SK-N-SH treated with all-trans-retinoic acid at 6 μM for 48 hours (cell line): Measurements from ENCODE around the gene DMRTB1.

Source experiments
- ATAC-seq: fragments of 200-7000 bp; cut with Tn5 transposase; 3 replicates; pipeline ENCODE4 v1.9.1; 2020; ENCODE audit warnings: mild to moderate bottlenecking, moderate library complexity
- ARNTL ChIP-seq: fragments of 450-650 bp; formaldehyde crosslinking; IDR thresholded peaks from 2 replicates; pipeline ENCODE4 v1.5.0; 2020; ENCODE audit warnings: low read depth, mild to moderate bottlenecking, moderate library complexity, borderline replicate concordance
- BACH2 ChIP-seq: fragments of 250-450 bp; sonication (Bioruptor Pico); IDR thresholded peaks from 2 replicates; pipeline ENCODE4 v1.9.0; 2021; ENCODE audit warnings: mild to moderate bottlenecking, borderline replicate concordance
- CSDC2 ChIP-seq: fragments of 250-450 bp; sonication (Bioruptor Pico); IDR thresholded peaks from 2 replicates; pipeline ENCODE4 v1.5.0; 2020; ENCODE audit warnings: mild to moderate bottlenecking, moderate library complexity
- GLIS3 ChIP-seq: fragments of 250-450 bp; sonication (Bioruptor Pico); IDR thresholded peaks from 2 replicates; pipeline ENCODE4 v1.5.0; 2020; ENCODE audit warnings: mild to moderate bottlenecking, moderate library complexity
- OSR1 ChIP-seq: fragments of 250-450 bp; sonication (Bioruptor Pico); IDR thresholded peaks from 2 replicates; pipeline ENCODE4 v1.8.0; 2022; ENCODE audit warnings: moderate library complexity, mild to moderate bottlenecking, inconsistent platforms
- POU6F1 ChIP-seq: fragments of 250-450 bp; sonication (Bioruptor Pico); IDR thresholded peaks from 2 replicates; pipeline ENCODE4 v1.8.0; 2021; ENCODE audit warnings: low read depth, mild to moderate bottlenecking, moderate library complexity, borderline replicate concordance
- PPARA ChIP-seq: fragments of 250-450 bp; sonication (Bioruptor Pico); IDR thresholded peaks from 2 replicates; pipeline ENCODE4 v1.5.0; 2020; ENCODE audit warnings: mild to moderate bottlenecking, borderline replicate concordance
- SNAI2 ChIP-seq: fragments of 250-450 bp; sonication (Bioruptor Pico); IDR thresholded peaks from 2 replicates; pipeline ENCODE4 v1.5.0; 2020; ENCODE audit warnings: mild to moderate bottlenecking, moderate library complexity
- TCF4 ChIP-seq: fragments of 250-450 bp; sonication (Bioruptor Pico); IDR thresholded peaks from 2 replicates; pipeline ENCODE4 v1.8.0; 2021; ENCODE audit warnings: mild to moderate bottlenecking, moderate library complexity, borderline replicate concordance
- TOX ChIP-seq: fragments of 250-450 bp; sonication (Bioruptor Pico); IDR thresholded peaks from 2 replicates; pipeline ENCODE4 v1.8.0; 2021; ENCODE audit warnings: mild to moderate bottlenecking, moderate library complexity, borderline replicate concordance
- ZC3H10 ChIP-seq: fragments of 250-450 bp; sonication (Bioruptor Pico); IDR thresholded peaks from 2 replicates; pipeline ENCODE4 v1.5.1; 2021; ENCODE audit warnings: mild to moderate bottlenecking, moderate library complexity
- ZFP3 ChIP-seq: fragments of 250-450 bp; sonication (Bioruptor Pico); IDR thresholded peaks from 2 replicates; pipeline ENCODE4 v1.5.0; 2020; ENCODE audit warnings: mild to moderate bottlenecking, moderate library complexity
- ZFP30 ChIP-seq: fragments of 450-650 bp; formaldehyde crosslinking; IDR thresholded peaks from 2 replicates; pipeline ENCODE4 v1.5.0; 2022; ENCODE audit warnings: mild to moderate bottlenecking, moderate library complexity
- ZNF565 ChIP-seq: fragments of 450-650 bp; formaldehyde crosslinking; conservative IDR thresholded peaks from 2 replicates; pipeline ENCODE4 v1.5.0; 2020; ENCODE audit warnings: low read depth, mild to moderate bottlenecking, moderate library complexity
- ZNF8 ChIP-seq: fragments of 450-650 bp; formaldehyde crosslinking; IDR thresholded peaks from 2 replicates; pipeline ENCODE4 v1.5.0; 2020; ENCODE audit warnings: mild to moderate bottlenecking, moderate library complexity
- TF ChIP-seq, protein P1 (sequence below): fragments of 250-450 bp; sonication (Bioruptor Pico); IDR thresholded peaks from 2 replicates; pipeline ENCODE4 v1.8.0; 2020; ENCODE audit warnings: mild to moderate bottlenecking, moderate library complexity, borderline replicate concordance
- TF ChIP-seq, protein P2 (sequence below): fragments of 250-450 bp; sonication (Bioruptor Pico); IDR thresholded peaks from 2 replicates; pipeline ENCODE4 v1.5.1; 2020; ENCODE audit warnings: low read depth, mild to moderate bottlenecking, moderate library complexity
- TF ChIP-seq, protein P3 (sequence below): fragments of 250-450 bp; sonication (Bioruptor Pico); IDR thresholded peaks from 2 replicates; pipeline ENCODE4 v1.5.0; 2020; ENCODE audit warnings: mild to moderate bottlenecking, moderate library complexity
- TF ChIP-seq, protein P4 (sequence below): fragments of 250-450 bp; sonication (Bioruptor Pico); IDR thresholded peaks from 2 replicates; pipeline ENCODE4 v1.5.1; 2021; ENCODE audit warnings: mild to moderate bottlenecking, moderate library complexity

The DMRTB1 gene

DNA sequence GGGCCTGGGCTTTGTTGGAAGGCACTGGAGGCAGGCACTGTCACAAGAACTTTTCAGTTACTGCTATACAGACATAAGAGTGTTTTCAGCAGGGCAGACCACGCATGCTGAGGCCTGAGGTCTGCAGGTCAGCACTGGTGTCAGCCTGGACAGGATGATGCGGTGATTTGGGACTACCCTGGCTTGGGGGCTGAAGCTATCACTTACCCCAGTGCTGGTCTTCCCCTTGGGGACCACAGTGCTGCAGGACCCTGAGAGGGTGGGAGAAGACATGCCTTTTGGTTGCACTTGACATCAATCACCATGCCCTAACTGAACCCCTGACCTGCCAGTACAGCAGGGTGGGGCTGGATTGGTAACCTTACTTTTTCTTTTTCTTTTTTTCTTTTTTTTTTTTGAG is 9.2 kb downstream of the DMRTB1 start:
- no peak for ATAC-seq
- TF ChIP-seq ZNF565 (CRISPR knock-in tag) (no peak), GLIS3 (CRISPR knock-in tag) (no peak), CSDC2 (no peak)
- TF ChIP-seq, protein P1, sequence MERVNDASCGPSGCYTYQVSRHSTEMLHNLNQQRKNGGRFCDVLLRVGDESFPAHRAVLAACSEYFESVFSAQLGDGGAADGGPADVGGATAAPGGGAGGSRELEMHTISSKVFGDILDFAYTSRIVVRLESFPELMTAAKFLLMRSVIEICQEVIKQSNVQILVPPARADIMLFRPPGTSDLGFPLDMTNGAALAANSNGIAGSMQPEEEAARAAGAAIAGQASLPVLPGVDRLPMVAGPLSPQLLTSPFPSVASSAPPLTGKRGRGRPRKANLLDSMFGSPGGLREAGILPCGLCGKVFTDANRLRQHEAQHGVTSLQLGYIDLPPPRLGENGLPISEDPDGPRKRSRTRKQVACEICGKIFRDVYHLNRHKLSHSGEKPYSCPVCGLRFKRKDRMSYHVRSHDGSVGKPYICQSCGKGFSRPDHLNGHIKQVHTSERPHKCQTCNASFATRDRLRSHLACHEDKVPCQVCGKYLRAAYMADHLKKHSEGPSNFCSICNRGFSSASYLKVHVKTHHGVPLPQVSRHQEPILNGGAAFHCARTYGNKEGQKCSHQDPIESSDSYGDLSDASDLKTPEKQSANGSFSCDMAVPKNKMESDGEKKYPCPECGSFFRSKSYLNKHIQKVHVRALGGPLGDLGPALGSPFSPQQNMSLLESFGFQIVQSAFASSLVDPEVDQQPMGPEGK (CRISPR knock-in tag), result no peak
- TF ChIP-seq, protein P2, sequence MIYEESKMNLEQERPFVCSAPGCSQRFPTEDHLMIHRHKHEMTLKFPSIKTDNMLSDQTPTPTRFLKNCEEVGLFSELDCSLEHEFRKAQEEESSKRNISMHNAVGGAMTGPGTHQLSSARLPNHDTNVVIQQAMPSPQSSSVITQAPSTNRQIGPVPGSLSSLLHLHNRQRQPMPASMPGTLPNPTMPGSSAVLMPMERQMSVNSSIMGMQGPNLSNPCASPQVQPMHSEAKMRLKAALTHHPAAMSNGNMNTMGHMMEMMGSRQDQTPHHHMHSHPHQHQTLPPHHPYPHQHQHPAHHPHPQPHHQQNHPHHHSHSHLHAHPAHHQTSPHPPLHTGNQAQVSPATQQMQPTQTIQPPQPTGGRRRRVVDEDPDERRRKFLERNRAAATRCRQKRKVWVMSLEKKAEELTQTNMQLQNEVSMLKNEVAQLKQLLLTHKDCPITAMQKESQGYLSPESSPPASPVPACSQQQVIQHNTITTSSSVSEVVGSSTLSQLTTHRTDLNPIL (CRISPR knock-in tag), result no peak

GRCh38 chr1:53469373-53469772 is 10.2 kb downstream of the DMRTB1 start:
- ATAC-seq, result no peak
- TF ChIP-seq, protein P3, sequence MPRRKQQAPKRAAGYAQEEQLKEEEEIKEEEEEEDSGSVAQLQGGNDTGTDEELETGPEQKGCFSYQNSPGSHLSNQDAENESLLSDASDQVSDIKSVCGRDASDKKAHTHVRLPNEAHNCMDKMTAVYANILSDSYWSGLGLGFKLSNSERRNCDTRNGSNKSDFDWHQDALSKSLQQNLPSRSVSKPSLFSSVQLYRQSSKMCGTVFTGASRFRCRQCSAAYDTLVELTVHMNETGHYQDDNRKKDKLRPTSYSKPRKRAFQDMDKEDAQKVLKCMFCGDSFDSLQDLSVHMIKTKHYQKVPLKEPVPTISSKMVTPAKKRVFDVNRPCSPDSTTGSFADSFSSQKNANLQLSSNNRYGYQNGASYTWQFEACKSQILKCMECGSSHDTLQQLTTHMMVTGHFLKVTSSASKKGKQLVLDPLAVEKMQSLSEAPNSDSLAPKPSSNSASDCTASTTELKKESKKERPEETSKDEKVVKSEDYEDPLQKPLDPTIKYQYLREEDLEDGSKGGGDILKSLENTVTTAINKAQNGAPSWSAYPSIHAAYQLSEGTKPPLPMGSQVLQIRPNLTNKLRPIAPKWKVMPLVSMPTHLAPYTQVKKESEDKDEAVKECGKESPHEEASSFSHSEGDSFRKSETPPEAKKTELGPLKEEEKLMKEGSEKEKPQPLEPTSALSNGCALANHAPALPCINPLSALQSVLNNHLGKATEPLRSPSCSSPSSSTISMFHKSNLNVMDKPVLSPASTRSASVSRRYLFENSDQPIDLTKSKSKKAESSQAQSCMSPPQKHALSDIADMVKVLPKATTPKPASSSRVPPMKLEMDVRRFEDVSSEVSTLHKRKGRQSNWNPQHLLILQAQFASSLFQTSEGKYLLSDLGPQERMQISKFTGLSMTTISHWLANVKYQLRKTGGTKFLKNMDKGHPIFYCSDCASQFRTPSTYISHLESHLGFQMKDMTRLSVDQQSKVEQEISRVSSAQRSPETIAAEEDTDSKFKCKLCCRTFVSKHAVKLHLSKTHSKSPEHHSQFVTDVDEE (CRISPR knock-in tag), result no peak
- TF ChIP-seq GLIS3 (CRISPR knock-in tag), result no peak
- TF ChIP-seq, protein P4, sequence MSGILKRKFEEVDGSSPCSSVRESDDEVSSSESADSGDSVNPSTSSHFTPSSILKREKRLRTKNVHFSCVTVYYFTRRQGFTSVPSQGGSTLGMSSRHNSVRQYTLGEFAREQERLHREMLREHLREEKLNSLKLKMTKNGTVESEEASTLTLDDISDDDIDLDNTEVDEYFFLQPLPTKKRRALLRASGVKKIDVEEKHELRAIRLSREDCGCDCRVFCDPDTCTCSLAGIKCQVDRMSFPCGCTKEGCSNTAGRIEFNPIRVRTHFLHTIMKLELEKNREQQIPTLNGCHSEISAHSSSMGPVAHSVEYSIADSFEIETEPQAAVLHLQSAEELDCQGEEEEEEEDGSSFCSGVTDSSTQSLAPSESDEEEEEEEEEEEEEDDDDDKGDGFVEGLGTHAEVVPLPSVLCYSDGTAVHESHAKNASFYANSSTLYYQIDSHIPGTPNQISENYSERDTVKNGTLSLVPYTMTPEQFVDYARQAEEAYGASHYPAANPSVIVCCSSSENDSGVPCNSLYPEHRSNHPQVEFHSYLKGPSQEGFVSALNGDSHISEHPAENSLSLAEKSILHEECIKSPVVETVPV (CRISPR knock-in tag), result no peak
- no peak for TF ChIP-seq OSR1 (CRISPR knock-in tag)
- TF ChIP-seq PPARA (CRISPR knock-in tag), result no peak
- TF ChIP-seq, protein P1 (CRISPR knock-in tag), result no peak
- TF ChIP-seq ZFP3, result no peak
- no peak for TF ChIP-seq POU6F1 (CRISPR knock-in tag)
- no peak for TF ChIP-seq BACH2 (CRISPR knock-in tag)
- TF ChIP-seq ZNF565 (CRISPR knock-in tag), result no peak
- TF ChIP-seq, protein P2 (CRISPR knock-in tag), result no peak
- no peak for TF ChIP-seq ZFP30
- no peak for TF ChIP-seq ARNTL
- no peak for TF ChIP-seq TCF4 (CRISPR knock-in tag)
- TF ChIP-seq ZNF8 (CRISPR knock-in tag), result no peak

GRCh38 chr1:53470155-53470554 is 11.0 kb downstream of the DMRTB1 start:
- no peak for ATAC-seq
- TF ChIP-seq BACH2 (CRISPR knock-in tag) (no peak), ZFP30 (no peak), TCF4 (CRISPR knock-in tag) (no peak), POU6F1 (CRISPR knock-in tag) (no peak), PPARA (CRISPR knock-in tag) (no peak), OSR1 (CRISPR knock-in tag) (no peak), ZC3H10 (no peak), ZNF8 (CRISPR knock-in tag) (no peak), TOX (CRISPR knock-in tag) (no peak), SNAI2 (no peak), CSDC2 (no peak)
- TF ChIP-seq, protein P3 (CRISPR knock-in tag), result no peak
